Erythroblast (primary cell): ENCODE data around the gene EEA1.

Experiments used
- GATA1 ChIP-seq: IDR thresholded peaks from 2 replicates; pipeline ENCODE4 v1.6.1; 2011; ENCODE audit warnings: low read depth, mild to moderate bottlenecking, control low read depth, low read length, moderate library complexity
- POLR2A ChIP-seq: IDR thresholded peaks from 2 replicates; pipeline ENCODE4 v1.6.1; 2011; ENCODE audit warnings: mild to moderate bottlenecking, low read length

DNA sequence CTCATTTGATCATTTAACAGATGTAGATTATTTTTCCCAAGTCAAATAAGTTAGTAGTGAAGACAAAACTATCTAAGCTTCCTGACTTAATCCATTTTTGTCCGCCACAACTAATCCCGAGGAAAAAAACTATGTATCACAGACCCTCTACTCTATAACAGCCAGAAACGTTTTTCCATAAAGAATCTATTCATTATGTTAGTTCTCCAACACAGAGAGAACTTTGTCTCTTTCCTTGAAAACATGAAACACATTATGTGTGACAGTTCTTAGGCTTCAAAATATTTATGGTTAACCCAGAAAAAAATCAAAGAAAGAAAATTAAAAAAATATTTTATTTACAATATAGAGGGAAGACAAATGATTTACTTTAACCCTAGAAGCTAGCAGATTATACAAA, 126.2 kb downstream of the EEA1 start:
- no peak for TF ChIP-seq POLR2A
- TF ChIP-seq GATA1, result no peak
